Karpas-422 (cell line): ENCODE results near the gene INO80D. TPM values are rescaled to one million over a fixed set of nuclear protein-coding genes. Genes with fewer than 3 reads are reported as not detected.
"Not testable (repeated sequence)": the region's sequence is repeated elsewhere in the genome, so short reads cannot be mapped to it uniquely, and the experiment has no call there.

ENCODE experiments used
- DNase-seq: peaks from one replicate; pipeline ENCODE4 v3.0.0-alpha.2; 2015
- H2AFZ ChIP-seq: fragments of 200-600 bp; sonication (generic); 2 replicates; pipeline ENCODE4 v1.6.1; 2014; ENCODE audit warnings: antibody characterized with exemption, low read length, mixed read lengths
- H3K27ac ChIP-seq: fragments of 200-600 bp; sonication (generic); 2 replicates; pipeline ENCODE4 v1.5.1; 2014; ENCODE audit warnings: mild to moderate bottlenecking, low read length, moderate library complexity
- H3K27me3 ChIP-seq: fragments of 200-600 bp; sonication (generic); 2 replicates; pipeline ENCODE4 v1.6.1; 2014; ENCODE audit warnings: low read length, mixed read lengths
- H3K36me3 ChIP-seq: fragments of 200-600 bp; sonication (generic); 2 replicates; pipeline ENCODE4 v1.6.1; 2014; ENCODE audit warnings: low read length, mixed read lengths; ENCODE audit not compliant: insufficient read depth
- H3K4me1 ChIP-seq: fragments of 200-600 bp; sonication (generic); 2 replicates; pipeline ENCODE4 v1.6.1; 2014; ENCODE audit warnings: mild to moderate bottlenecking, low read length, mixed read lengths
- H3K4me2 ChIP-seq: fragments of 200-600 bp; sonication (generic); 2 replicates; pipeline ENCODE4 v1.6.1; 2014; ENCODE audit warnings: low read length, low read depth, mild to moderate bottlenecking; ENCODE audit not compliant: poor library complexity, severe bottlenecking
- H3K4me3 ChIP-seq: fragments of 200-600 bp; sonication (generic); 2 replicates; pipeline ENCODE4 v1.5.1; 2014; ENCODE audit warnings: mild to moderate bottlenecking, antibody characterized with exemption, low read length, mixed read lengths
- H3K79me2 ChIP-seq: fragments of 200-600 bp; sonication (generic); 2 replicates; pipeline ENCODE4 v1.6.1; 2014; ENCODE audit warnings: mild to moderate bottlenecking, low read length, mixed read lengths
- H3K9ac ChIP-seq: fragments of 200-600 bp; sonication (generic); 2 replicates; pipeline ENCODE4 v1.6.0; 2014; ENCODE audit warnings: low read length
- H3K9me2 ChIP-seq: fragments of 200-600 bp; sonication (generic), shearing (Covaris generic); replicated peaks from 2 replicates; pipeline ENCODE4 v1.6.0; 2014; ENCODE audit warnings: mild to moderate bottlenecking, low read length, moderate library complexity; ENCODE audit not compliant: insufficient read depth
- H3K9me3 ChIP-seq: fragments of 300-700, 200-600 bp; sonication (generic); 2 replicates; pipeline ENCODE4 v1.6.1; 2014; ENCODE audit warnings: low read length, mixed read lengths
- H4K20me1 ChIP-seq: fragments of 200-600 bp; sonication (generic); 2 replicates; pipeline ENCODE4 v1.6.1; 2014; ENCODE audit warnings: mild to moderate bottlenecking, antibody characterized with exemption, low read length, low read depth; ENCODE audit not compliant: insufficient read depth
- total RNA-seq: library from RNA; depleted of rRNA; stranded (reverse); fragments of >200 nt; shearing (Covaris generic); gene quantifications from 2 replicates; pipeline ENCODE4 v1.2.3, GENCODE V29; 2014; ENCODE audit warnings: low replicate concordance

INO80D gene
- total RNA-seq, 1 experiment from 2014 or later = 14.8 TPM

DNA sequence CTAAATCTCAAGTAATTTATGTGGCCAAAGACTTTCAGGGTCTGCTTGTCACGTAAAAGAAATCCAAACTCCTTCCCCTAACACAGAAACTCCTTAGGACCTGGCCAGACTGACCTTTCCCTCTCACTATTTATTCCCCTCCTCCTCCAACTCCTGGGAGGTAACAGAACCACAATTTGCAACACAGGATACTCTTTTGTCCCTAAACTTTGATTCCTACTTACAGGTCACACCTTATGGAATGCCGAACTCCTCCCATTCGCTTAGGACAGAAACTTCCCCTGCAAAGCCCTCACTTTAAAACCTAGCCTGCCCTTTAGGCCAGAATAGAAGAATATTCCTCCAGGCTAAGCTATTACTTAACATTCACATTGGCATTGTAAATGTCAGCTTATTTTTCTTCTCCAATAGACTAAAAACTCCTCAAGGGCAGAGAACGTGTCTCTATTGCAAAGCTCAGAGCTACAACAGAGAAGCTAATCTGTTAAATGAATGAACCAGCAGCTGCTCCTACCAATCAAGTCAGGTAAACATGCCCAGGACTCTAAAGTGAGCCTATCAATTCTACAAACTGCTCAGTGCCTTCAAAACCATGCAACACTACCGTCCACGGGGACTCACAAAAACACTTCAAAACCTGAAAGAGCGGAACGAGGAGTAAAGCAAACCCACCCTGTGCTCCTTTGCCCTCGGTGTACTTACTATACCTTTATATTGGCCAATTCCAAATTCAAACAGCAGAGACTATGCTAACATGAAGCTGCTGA is 6.1 kb downstream of the INO80D start:
- Histone ChIP-seq H3K9me3 (no peaks in the 10 kb centered on the region), H3K9ac (no peak overlapping the region), H3K9me2 (no peaks in the 10 kb centered on the region), H4K20me1 (no peaks in the 10 kb centered on the region), H3K27ac (no peak overlapping the region), H3K79me2 (peaks cover 97% of the 10 kb centered on the region), H3K4me1 (peaks cover 35% of the 10 kb centered on the region), H2AFZ (no peak overlapping the region), H3K36me3 (no peaks in the 10 kb centered on the region), H3K4me2 (no peak overlapping the region), H3K4me3 (no peak overlapping the region), H3K27me3 (no peaks in the 10 kb centered on the region)
- DNase-seq = no peak

DNA sequence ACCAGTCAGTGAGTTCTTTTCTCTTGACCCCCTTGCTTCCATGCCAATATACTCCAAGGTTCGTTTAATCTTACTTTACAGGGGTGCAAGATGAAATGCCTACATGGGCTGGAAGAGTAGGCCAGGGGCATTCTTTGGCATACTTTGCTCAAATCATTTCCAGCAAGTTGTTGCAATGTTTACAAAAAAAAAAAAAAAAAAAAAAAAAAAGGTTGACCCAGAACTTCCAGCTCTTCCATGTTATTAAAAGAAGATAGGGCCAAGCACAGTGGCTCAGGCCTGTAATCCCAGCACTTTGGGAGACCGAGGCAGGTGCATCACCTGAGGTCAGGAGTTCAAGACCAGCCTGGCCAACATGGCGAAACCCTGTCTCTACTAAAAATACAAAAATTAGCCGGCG is 8.1 kb downstream of the INO80D start:
- H3K9me2 ChIP-seq, H3K27ac ChIP-seq, H3K9me3 ChIP-seq, DNase-seq, H3K27me3 ChIP-seq, H3K4me2 ChIP-seq, H3K9ac ChIP-seq, H2AFZ ChIP-seq, H3K36me3 ChIP-seq, H4K20me1 ChIP-seq, H3K4me3 ChIP-seq: not testable (repeated sequence)
- Histone ChIP-seq H3K79me2 (peaks cover 97% of the 10 kb centered on the region), H3K4me1 (peaks cover 24% of the 10 kb centered on the region)

DNA sequence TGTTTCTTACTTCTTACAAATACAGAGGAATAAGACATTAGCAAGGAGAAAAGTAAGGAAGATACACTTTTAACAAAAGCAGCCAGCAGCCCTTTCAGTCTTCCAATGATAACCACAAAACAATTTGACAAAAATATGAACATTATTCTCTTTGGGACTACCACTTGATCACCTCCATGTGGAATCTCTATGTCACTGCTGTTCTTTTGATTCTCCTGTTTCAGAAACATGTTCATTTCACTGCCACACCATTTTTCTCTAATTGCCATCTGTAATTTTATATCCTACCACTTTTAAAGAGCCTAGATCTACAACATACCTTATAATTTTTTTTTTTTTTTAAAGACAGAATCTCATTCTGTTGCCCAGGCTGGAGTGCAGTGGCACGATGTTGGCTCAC is 10.9 kb downstream of the INO80D start:
- Histone ChIP-seq H3K4me3 (no peak overlapping the region), H3K27me3 (no peaks in the 10 kb centered on the region), H3K9ac (no peak overlapping the region), H2AFZ (no peak overlapping the region), H4K20me1 (no peaks in the 10 kb centered on the region), H3K27ac (no peak overlapping the region), H3K9me2 (no peaks in the 10 kb centered on the region), H3K4me2 (no peak overlapping the region), H3K79me2 (peaks cover 97% of the 10 kb centered on the region), H3K36me3 (no peaks in the 10 kb centered on the region), H3K9me3 (no peaks in the 10 kb centered on the region), H3K4me1 (peaks cover 5% of the 10 kb centered on the region; the same call in 1 of the 2 replicates)
- DNase-seq = no peak

DNA sequence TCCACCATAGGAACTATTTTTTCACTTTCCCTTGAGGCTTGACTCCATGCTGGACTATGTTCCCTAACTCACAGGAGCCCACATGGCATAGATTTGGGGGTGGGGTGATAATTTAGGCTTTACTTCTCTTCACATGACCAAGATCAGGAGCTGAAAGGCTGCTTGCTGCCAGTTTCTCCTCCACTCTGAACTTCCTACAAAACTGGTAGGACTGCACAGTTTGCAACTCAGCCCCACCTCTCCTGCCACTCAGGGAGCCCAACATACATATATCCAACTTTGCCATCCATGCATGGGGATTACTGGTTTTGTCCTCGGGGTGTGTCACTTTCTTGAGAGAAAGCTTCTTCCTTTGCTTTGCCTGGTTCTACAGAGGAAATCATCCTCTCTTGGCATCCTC is 14.2 kb downstream of the INO80D start:
- H4K20me1 ChIP-seq = no peaks in the 10 kb centered on the region
- H3K79me2 ChIP-seq = peaks cover 97% of the 10 kb centered on the region
- H3K9me3 ChIP-seq = no peaks in the 10 kb centered on the region
- no peaks in the 10 kb centered on the region for H3K36me3 ChIP-seq
- H3K4me1 ChIP-seq = no peaks in the 10 kb centered on the region; the same call in 1 of the 2 replicates
- H3K4me3 ChIP-seq = no peak overlapping the region
- H3K27ac ChIP-seq = no peak overlapping the region
- no peak for DNase-seq
- H2AFZ ChIP-seq = no peak overlapping the region
- H3K27me3 ChIP-seq = no peaks in the 10 kb centered on the region
- no peaks in the 10 kb centered on the region for H3K9me2 ChIP-seq
- H3K4me2 ChIP-seq = no peak overlapping the region
- H3K9ac ChIP-seq = no peak overlapping the region

DNA sequence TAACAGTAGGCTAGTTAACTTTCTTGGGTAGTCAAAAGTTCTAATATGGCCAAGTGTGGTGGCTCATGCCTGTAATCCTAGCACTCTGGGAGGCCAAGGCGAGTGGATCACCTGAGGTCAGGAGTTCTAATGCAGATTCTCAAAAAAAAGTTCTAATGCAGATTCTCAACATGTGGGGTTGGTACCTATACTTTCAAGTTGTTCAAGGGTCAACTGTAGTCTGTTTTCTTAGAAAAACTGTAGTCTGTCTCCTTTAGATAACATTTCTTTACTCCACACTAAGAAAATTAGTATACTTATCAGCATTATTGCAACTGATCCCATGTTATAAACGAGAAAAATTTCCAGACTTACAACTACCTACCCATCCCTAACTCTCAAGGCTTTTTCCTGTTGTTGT is 16.6 kb downstream of the INO80D start:
- Histone ChIP-seq H4K20me1 (no peaks in the 10 kb centered on the region), H3K9ac (no peak overlapping the region), H3K27ac (no peak overlapping the region), H3K36me3 (no peaks in the 10 kb centered on the region), H3K27me3 (no peaks in the 10 kb centered on the region), H3K4me1 (no peaks in the 10 kb centered on the region; the same call in 1 of the 2 replicates), H2AFZ (no peak overlapping the region), H3K79me2 (peaks cover 97% of the 10 kb centered on the region), H3K9me3 (no peaks in the 10 kb centered on the region), H3K4me2 (no peak overlapping the region), H3K9me2 (no peaks in the 10 kb centered on the region), H3K4me3 (no peak overlapping the region)
- no peak for DNase-seq

DNA sequence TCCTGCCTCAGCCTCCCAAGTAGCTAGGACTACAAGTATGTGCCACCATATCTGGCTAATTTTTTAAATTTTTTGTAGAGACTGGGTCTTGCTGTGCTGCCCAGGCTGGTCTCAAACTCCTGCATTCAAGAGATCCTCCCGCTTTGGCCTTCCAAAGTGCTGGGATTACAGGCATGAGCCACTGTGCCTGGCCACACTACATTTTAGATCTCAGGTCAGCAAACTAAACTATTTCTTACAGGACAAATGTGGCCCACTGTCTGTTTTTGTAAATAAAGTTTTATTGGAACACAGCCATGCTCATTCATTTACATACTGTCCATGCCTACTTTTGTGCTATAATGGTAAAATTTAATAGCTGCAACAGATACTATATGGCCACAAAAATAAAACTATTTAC is 17.8 kb downstream of the INO80D start:
- H4K20me1 ChIP-seq = no peaks in the 10 kb centered on the region
- H3K9ac ChIP-seq = no peak overlapping the region
- H3K9me2 ChIP-seq = no peaks in the 10 kb centered on the region
- no peak overlapping the region for H3K27ac ChIP-seq
- no peak for DNase-seq
- no peak overlapping the region for H3K4me2 ChIP-seq
- H3K4me1 ChIP-seq = no peaks in the 10 kb centered on the region; the same call in 1 of the 2 replicates
- peaks cover 96% of the 10 kb centered on the region for H3K79me2 ChIP-seq
- no peaks in the 10 kb centered on the region for H3K27me3 ChIP-seq
- H3K4me3 ChIP-seq = no peak overlapping the region
- no peaks in the 10 kb centered on the region for H3K9me3 ChIP-seq
- H3K36me3 ChIP-seq = no peaks in the 10 kb centered on the region
- H2AFZ ChIP-seq = no peak overlapping the region

DNA sequence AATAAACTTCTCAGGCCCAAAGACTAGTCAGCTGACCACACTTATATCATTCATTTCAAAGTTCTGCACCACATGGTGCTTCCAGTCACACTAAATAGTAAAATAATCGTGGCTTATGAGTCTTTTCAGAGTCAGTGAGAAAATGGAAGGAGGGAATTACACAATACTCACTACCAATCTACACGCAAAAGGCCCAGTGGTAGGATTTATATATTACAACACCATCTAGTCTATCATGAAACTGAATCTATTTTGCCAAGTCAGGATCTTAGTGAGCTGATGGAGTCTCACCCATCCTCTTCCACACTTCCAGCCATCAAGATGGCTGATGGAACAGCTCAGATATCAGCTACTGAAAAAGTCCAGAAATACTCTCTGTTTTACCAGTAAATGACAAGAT is 21.9 kb downstream of the INO80D start:
- H3K36me3 ChIP-seq = peaks cover 20% of the 10 kb centered on the region; the same call in 1 of the 2 replicates
- H2AFZ ChIP-seq = no peak overlapping the region
- H3K9me2 ChIP-seq = no peaks in the 10 kb centered on the region
- no peak for DNase-seq
- no peaks in the 10 kb centered on the region for H3K27me3 ChIP-seq
- H4K20me1 ChIP-seq = no peaks in the 10 kb centered on the region
- no peak overlapping the region for H3K4me3 ChIP-seq
- peaks cover 84% of the 10 kb centered on the region for H3K79me2 ChIP-seq
- H3K4me1 ChIP-seq = peaks cover 5% of the 10 kb centered on the region; the same call in 1 of the 2 replicates
- no peak overlapping the region for H3K27ac ChIP-seq
- no peak overlapping the region for H3K4me2 ChIP-seq
- H3K9ac ChIP-seq = no peak overlapping the region
- H3K9me3 ChIP-seq = no peaks in the 10 kb centered on the region

DNA sequence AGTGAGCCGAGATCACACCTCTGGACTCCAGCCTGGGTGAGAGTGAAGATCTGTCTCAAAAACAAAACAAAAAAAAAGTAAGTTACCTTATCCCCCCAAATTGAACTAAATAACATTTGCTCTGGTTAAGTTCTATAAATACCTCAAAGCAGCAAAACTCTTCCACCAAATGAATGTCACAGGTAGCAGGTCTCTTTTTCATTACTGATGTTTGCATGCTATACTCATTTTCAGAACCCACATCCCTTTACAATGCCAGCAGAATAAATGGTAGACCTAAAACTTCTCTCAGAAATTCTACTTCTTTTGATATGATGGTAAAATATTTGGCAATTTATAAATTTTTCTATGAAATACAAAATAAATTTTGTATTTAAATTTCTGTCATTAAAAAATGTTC is 22.3 kb downstream of the INO80D start:
- Histone ChIP-seq H3K27me3 (no peaks in the 10 kb centered on the region), H3K4me3 (no peak overlapping the region), H3K9ac (no peak overlapping the region), H4K20me1 (no peaks in the 10 kb centered on the region), H2AFZ (no peak overlapping the region), H3K36me3 (peaks cover 20% of the 10 kb centered on the region; the same call in 1 of the 2 replicates), H3K4me2 (no peak overlapping the region), H3K9me3 (no peaks in the 10 kb centered on the region), H3K9me2 (no peaks in the 10 kb centered on the region), H3K27ac (no peak overlapping the region), H3K79me2 (peaks cover 80% of the 10 kb centered on the region), H3K4me1 (peaks cover 5% of the 10 kb centered on the region; the same call in 1 of the 2 replicates)
- no peak for DNase-seq
